Measurements from ENCODE around the gene MLLT10. TPM values are rescaled to one million over a fixed set of nuclear protein-coding genes. Genes with fewer than 3 reads are reported as not detected.

The MLLT10 gene
- total RNA-seq, 4 donors from 2014 or later: 23.5 to 39.7 (median 30.2) TPM

GRCh38 chr10:21501091-21501490 is 32.9 kb upstream of the MLLT10 start:
- Histone ChIP-seq H3K4me1 (peaks cover 11 to 27% (median 19%) of the 10 kb centered on the region in 4 donors), H3K27me3 (no peaks in the 10 kb centered on the region), H3K27ac (replicated peaks in 1 of 4) (no peak overlapping the region), H3K4me3 (no peak overlapping the region), H3K36me3 (no peaks in the 10 kb centered on the region), H3K9me3 (no peaks in the 10 kb centered on the region)
- TF ChIP-seq POLR2AphosphoS5 (IDR thresholded peaks at IDR 0.05): no peak
- TF ChIP-seq EP300 (IDR thresholded peaks at IDR 0.05): no peak
- TF ChIP-seq POLR2A (IDR thresholded peaks at IDR 0.05; ENCODE audit: low read depth): no peak
- no peak for TF ChIP-seq CTCF (IDR thresholded peaks at IDR 0.05)
- intact Hi-C loops (cut with DNase I): no loop called here
- 94% methylated on average over 4 of the region's 5 CpGs for WGBS
- DNase-seq (ENCODE audit: extremely low spot score): no peak

- intact Hi-C loops (cut with DNase I): no loop called here
- no peak overlapping the region for H3K4me3 ChIP-seq
- no peak overlapping the region for H3K27ac ChIP-seq (replicated peaks in 1 of 4)
- no peak for TF ChIP-seq POLR2A (IDR thresholded peaks at IDR 0.05; ENCODE audit: low read depth)
- no peak for TF ChIP-seq POLR2AphosphoS5 (IDR thresholded peaks at IDR 0.05)
- no peak for TF ChIP-seq EP300 (IDR thresholded peaks at IDR 0.05)
- no peak for TF ChIP-seq CTCF (IDR thresholded peaks at IDR 0.05)
- DNase-seq (ENCODE audit: extremely low spot score): no peak
- 90% methylated on average over 2 of the region's 2 CpGs for WGBS
- peaks cover 9 to 20% (median 14%) of the 10 kb centered on the region in 4 donors for H3K4me1 ChIP-seq
- no peaks in the 10 kb centered on the region for H3K9me3 ChIP-seq
- no peaks in the 10 kb centered on the region for H3K36me3 ChIP-seq
- H3K27me3 ChIP-seq: no peaks in the 10 kb centered on the region
Observed at GRCh38 chr10:21501731-21502347, 32.2 kb upstream of the MLLT10 start.

GRCh38 chr10:21502348-21502740 is 31.7 kb upstream of the MLLT10 start:
- Histone ChIP-seq H3K4me1 (peaks cover 4 to 15% (median 12%) of the 10 kb centered on the region in 4 donors), H3K9me3 (no peaks in the 10 kb centered on the region), H3K27me3 (no peaks in the 10 kb centered on the region), H3K36me3 (no peaks in the 10 kb centered on the region), H3K27ac (replicated peaks in 1 of 4) (no peak overlapping the region), H3K4me3 (no peak overlapping the region)
- intact Hi-C loops (cut with DNase I): no loop called here
- TF ChIP-seq CTCF (IDR thresholded peaks at IDR 0.05): no peak
- TF ChIP-seq POLR2A (IDR thresholded peaks at IDR 0.05; ENCODE audit: low read depth): no peak
- TF ChIP-seq EP300 (IDR thresholded peaks at IDR 0.05): no peak
- TF ChIP-seq POLR2AphosphoS5 (IDR thresholded peaks at IDR 0.05): no peak
- DNase-seq (ENCODE audit: extremely low spot score): no peak
- 100% methylated on average over 3 of the region's 3 CpGs for WGBS

GRCh38 chr10:21503542-21503941 is 30.5 kb upstream of the MLLT10 start:
- intact Hi-C loops (cut with DNase I): no loop called here
- 100% methylated on average over 1 of the region's 1 CpG for WGBS
- Histone ChIP-seq H3K27me3 (no peaks in the 10 kb centered on the region), H3K36me3 (no peaks in the 10 kb centered on the region), H3K9me3 (no peaks in the 10 kb centered on the region), H3K4me1 (peaks cover 0 to 11% (median 9%) of the 10 kb centered on the region in 4 donors), H3K27ac (replicated peaks in 1 of 4) (no peak overlapping the region), H3K4me3 (no peak overlapping the region)
- DNase-seq (ENCODE audit: extremely low spot score): no peak
- TF ChIP-seq CTCF (IDR thresholded peaks at IDR 0.05) (no peak), POLR2AphosphoS5 (IDR thresholded peaks at IDR 0.05) (no peak), EP300 (IDR thresholded peaks at IDR 0.05) (no peak), POLR2A (IDR thresholded peaks at IDR 0.05; ENCODE audit: low read depth) (no peak)

All from esophagus muscularis mucosa (tissue), 4 donors.